Measurements from ENCODE around the gene FAM50B.

FAM50B gene

DNA sequence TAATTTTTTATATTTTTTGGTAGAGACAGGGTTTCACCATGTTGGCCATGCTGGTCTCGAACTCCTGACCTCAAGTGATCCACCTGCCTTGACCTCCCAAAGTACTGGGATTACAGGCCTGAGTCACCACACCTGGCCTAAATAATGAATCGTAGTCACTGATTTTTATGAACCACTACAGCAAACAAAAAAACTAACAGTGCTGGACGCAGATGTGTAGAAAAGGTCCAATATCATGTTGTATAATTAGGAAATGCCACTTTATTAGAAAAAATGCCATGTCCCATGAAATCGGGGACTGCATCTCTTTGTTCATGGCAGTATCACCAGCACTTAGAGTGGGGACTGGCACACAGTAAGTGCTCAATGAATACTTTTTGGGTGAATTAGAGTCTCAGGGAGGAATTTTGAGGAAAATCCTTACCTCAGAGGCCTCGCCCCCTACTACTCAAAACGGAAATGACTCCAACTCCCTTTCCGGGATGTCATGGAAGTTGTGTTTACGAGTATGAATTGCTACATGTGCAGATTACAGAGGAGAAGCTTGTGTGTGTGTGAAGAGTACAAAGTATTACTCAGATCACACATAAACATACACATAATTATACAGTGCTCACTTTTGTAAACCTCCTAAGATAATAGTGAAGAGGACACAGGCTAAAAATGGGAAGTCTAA is 43.6 kb upstream of the FAM50B start:
- TF ChIP-seq, protein P1, sequence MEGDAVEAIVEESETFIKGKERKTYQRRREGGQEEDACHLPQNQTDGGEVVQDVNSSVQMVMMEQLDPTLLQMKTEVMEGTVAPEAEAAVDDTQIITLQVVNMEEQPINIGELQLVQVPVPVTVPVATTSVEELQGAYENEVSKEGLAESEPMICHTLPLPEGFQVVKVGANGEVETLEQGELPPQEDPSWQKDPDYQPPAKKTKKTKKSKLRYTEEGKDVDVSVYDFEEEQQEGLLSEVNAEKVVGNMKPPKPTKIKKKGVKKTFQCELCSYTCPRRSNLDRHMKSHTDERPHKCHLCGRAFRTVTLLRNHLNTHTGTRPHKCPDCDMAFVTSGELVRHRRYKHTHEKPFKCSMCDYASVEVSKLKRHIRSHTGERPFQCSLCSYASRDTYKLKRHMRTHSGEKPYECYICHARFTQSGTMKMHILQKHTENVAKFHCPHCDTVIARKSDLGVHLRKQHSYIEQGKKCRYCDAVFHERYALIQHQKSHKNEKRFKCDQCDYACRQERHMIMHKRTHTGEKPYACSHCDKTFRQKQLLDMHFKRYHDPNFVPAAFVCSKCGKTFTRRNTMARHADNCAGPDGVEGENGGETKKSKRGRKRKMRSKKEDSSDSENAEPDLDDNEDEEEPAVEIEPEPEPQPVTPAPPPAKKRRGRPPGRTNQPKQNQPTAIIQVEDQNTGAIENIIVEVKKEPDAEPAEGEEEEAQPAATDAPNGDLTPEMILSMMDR (conservative IDR thresholded peaks at IDR 0.05; ENCODE audit: low read depth, low read length), result no peak
- no peak for DNase-seq (ENCODE audit: low read depth)
- H3K4me3 ChIP-seq (ENCODE audit: low read length), result no peak overlapping the region

DNA sequence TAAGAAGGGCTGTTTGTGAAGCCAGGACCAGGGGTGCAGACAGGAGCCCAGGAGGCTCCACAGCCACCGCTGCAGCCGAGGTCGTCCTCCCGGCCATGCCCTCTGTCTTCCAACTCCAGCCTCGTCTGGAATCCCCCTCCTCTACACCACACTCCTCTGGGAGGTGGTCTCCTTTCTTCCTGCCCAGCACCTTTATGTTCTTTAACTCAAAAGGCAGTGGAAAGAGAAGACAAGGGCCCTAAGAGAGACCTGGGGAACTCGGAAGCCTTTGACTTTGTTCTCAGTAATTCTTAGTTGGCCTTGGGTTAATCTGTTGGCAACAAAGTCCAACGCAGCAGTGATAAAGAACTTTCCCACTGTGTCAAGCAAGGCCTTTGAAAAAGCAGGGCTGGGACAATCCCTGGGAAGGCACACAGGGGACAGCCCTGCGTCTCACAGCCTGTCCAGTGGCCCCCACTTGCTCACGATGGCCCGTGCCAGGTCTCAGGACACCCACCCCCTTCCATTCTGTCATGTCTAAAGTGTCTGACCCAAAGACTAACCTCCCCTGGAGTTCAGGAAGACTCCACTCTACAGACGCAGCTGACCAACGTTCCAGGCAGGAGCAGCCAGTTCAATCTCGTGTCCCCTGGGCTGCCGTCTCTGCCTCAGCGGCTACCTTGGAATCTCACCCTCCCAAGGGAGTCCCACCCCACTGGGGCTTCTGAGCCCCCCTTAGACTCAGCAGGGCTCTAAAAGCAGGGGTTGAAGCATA is 42.8 kb upstream of the FAM50B start:
- TF ChIP-seq, protein P1 (conservative IDR thresholded peaks at IDR 0.05; ENCODE audit: low read depth, low read length), result no peak
- DNase-seq (ENCODE audit: low read depth), result no peak
- H3K4me3 ChIP-seq (ENCODE audit: low read length), result no peak overlapping the region

DNA sequence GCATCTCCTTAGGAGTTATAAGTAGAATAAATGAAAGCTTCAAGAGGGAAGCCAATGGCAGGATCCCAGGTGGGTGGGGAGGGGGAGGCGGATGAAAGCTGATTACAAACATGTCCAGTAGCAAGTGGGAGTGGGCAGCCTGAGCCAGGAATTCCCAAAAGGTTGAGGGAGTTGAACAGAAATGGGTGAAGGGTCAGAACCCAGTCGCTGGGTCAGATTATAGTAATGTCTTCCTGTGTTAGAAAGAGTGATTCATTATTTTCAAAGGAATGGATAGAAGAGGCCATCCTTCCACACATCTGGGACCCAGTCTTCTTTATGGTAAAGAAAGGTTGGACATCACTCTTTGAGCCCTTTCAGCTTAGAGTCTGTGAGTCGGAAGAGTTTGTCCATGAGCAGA is 41.0 kb upstream of the FAM50B start:
- no peak for DNase-seq (ENCODE audit: low read depth)
- TF ChIP-seq, protein P1 (conservative IDR thresholded peaks at IDR 0.05; ENCODE audit: low read depth, low read length), result no peak
- no peak overlapping the region for H3K4me3 ChIP-seq (ENCODE audit: low read length)

DNA sequence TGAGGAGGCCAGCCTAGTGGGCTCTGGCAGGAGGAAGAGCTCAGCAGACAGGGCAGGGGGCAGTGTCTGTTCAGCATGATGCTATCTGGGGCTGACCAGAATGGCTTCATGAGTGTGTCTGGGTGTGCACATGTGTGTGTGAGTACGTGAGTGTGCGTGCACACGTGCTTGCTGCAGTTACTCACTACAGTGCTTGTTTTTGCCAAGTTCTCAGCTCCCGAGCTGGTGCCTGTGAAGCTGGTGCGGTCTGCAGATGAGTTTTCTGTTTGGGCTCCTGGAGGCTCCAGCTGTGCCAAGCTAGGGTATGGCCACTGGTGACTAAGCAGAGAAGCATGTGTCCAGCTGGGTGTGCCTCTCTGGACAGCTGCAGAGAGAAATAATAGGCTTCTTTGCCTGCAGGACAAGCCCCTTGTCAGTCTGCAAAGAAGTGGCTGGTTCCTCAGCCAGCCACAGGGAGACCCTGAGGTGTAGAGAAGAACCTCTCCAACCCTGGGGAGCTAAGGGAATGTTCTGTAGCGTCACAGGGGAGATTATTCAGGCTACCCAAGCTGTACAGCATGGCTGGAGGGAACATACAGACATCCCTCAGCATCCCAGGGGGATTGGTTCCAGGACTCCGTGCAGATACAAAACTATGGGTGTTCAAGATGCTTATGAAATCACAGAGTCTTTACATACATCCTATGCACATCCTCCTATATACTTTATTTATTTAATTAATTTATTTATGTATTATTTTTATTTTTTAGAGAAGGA is 40.2 kb upstream of the FAM50B start:
- no peak overlapping the region for H3K4me3 ChIP-seq (ENCODE audit: low read length)
- TF ChIP-seq, protein P1 (conservative IDR thresholded peaks at IDR 0.05; ENCODE audit: low read depth, low read length), result peak; percentile 5
- DNase-seq (ENCODE audit: low read depth), result peak; percentile 70

DNA sequence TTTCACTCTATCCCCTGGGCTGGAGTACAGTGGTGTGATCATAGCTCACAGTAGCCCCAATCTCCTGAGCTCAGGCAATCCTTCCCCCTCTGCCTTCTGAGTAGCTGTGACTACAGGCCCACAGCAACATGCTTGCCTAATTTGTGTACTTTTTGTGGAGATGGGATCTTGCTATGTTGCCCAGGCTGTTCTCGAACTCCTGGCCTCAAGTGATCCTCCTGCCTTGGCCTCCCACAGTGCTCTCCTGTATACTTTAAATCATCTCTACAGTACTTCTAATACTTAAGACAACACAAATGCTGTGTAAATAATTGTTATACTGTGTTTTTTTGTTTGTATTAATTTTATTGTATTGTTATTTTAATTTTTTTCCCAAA is 39.7 kb upstream of the FAM50B start:
- no peak overlapping the region for H3K4me3 ChIP-seq (ENCODE audit: low read length)
- DNase-seq (ENCODE audit: low read depth), result no peak
- TF ChIP-seq, protein P1 (conservative IDR thresholded peaks at IDR 0.05; ENCODE audit: low read depth, low read length), result no peak

DNA sequence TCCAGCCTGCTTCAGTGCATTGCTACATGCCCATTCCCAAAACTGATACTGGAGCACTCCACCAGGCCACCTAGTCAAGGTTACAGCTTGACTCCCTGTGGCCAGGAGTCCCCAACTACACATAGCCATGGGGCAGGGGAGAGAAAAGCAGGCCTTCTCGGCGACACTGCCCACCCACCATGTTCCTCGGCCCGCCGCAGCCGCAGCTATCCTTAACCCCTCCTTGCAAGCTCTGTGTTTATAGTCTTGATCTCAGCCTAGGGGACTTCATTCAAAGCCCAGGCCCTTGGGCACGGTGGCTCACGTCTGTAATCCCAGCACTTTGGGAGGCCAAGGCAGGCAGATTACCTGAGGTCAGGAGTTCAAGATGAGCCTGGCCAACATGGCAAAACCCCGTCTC is 39.2 kb upstream of the FAM50B start:
- H3K4me3 ChIP-seq (ENCODE audit: low read length), result no peak overlapping the region
- TF ChIP-seq, protein P1 (conservative IDR thresholded peaks at IDR 0.05; ENCODE audit: low read depth, low read length), result no peak
- DNase-seq (ENCODE audit: low read depth), result no peak

Data from retinal pigment epithelial cell (primary cell).